Measurements from ENCODE around the gene TENT5C. TPM values are rescaled to one million over a fixed set of nuclear protein-coding genes. Genes with fewer than 3 reads are reported as not detected.

Gene TENT5C
- total RNA-seq, 4 donors from 2014 or later = 2.3 to 22.1 (median 5.1) TPM

GRCh38 chr1:117623698-117624097 lies 17.9 kb downstream of the TENT5C start:
- TF ChIP-seq CTCF (IDR thresholded peaks at IDR 0.05) = no peak
- no peak for TF ChIP-seq POLR2A (IDR thresholded peaks at IDR 0.05)
- no peaks in the 10 kb centered on the region for H3K4me1 ChIP-seq
- no peaks in the 10 kb centered on the region for H3K36me3 ChIP-seq
- no peak overlapping the region for H3K4me3 ChIP-seq
- no peaks in the 10 kb centered on the region for H3K9me3 ChIP-seq
- H3K27ac ChIP-seq = no peak overlapping the region
- intact Hi-C loops (cut with DNase I; ENCODE audit: low total_unique reads) = no loop called here
- no peaks in the 10 kb centered on the region for H3K27me3 ChIP-seq
- no peak for DNase-seq

- H3K27me3 ChIP-seq = no peaks in the 10 kb centered on the region
- no peaks in the 10 kb centered on the region for H3K4me1 ChIP-seq
- H3K4me3 ChIP-seq = no peak overlapping the region
- no peak overlapping the region for H3K27ac ChIP-seq
- H3K36me3 ChIP-seq = no peaks in the 10 kb centered on the region
- H3K9me3 ChIP-seq = no peaks in the 10 kb centered on the region
- TF ChIP-seq POLR2A (IDR thresholded peaks at IDR 0.05) (no peak), CTCF (IDR thresholded peaks at IDR 0.05) (no peak)
- intact Hi-C loops (cut with DNase I; ENCODE audit: low total_unique reads) = no loop called here
- DNase-seq = no peak
These were observed 21.8 kb downstream of the TENT5C start for GRCh38 chr1:117627546-117628130.

- TF ChIP-seq CTCF (IDR thresholded peaks at IDR 0.05) (no peak), POLR2A (IDR thresholded peaks at IDR 0.05) (no peak)
- Histone ChIP-seq H3K27ac (no peak overlapping the region), H3K36me3 (no peaks in the 10 kb centered on the region), H3K4me3 (no peak overlapping the region), H3K27me3 (no peaks in the 10 kb centered on the region), H3K4me1 (no peaks in the 10 kb centered on the region), H3K9me3 (no peaks in the 10 kb centered on the region)
- no peak for DNase-seq
- intact Hi-C loops (cut with DNase I; ENCODE audit: low total_unique reads) = no loop called here
These were observed 22.5 kb downstream of the TENT5C start for GRCh38 chr1:117628343-117628742.

- intact Hi-C loops (cut with DNase I; ENCODE audit: low total_unique reads) = no loop called here
- Histone ChIP-seq H3K9me3 (no peaks in the 10 kb centered on the region), H3K36me3 (no peaks in the 10 kb centered on the region), H3K4me1 (no peaks in the 10 kb centered on the region), H3K27ac (no peak overlapping the region), H3K27me3 (no peaks in the 10 kb centered on the region), H3K4me3 (no peak overlapping the region)
- no peak for TF ChIP-seq CTCF (IDR thresholded peaks at IDR 0.05)
- no peak for TF ChIP-seq POLR2A (IDR thresholded peaks at IDR 0.05)
- no peak for DNase-seq
These were observed 24.0 kb downstream of the TENT5C start for GRCh38 chr1:117629625-117630422.

- DNase-seq = no peak
- TF ChIP-seq POLR2A (IDR thresholded peaks at IDR 0.05) (no peak), CTCF (IDR thresholded peaks at IDR 0.05) (no peak)
- Histone ChIP-seq H3K9me3 (no peaks in the 10 kb centered on the region), H3K27ac (no peak overlapping the region), H3K4me1 (no peaks in the 10 kb centered on the region), H3K27me3 (no peaks in the 10 kb centered on the region), H3K4me3 (no peak overlapping the region), H3K36me3 (no peaks in the 10 kb centered on the region)
- intact Hi-C loops (cut with DNase I; ENCODE audit: low total_unique reads) = no loop called here
These were observed 24.7 kb downstream of the TENT5C start for GRCh38 chr1:117630423-117630998.
